Activated T-cell treated with anti-CD3 and anti-CD28 coated beads, Interleukin-2, amount 50 U/mL, for 72 hours (primary cell): ENCODE measurements around the gene MAP3K14. TPM values are rescaled to one million over a fixed set of nuclear protein-coding genes. Genes with fewer than 3 reads are reported as not detected.

ENCODE experiments used
- ATAC-seq, 2 donors: fragments of 150-1000 bp; cut with Tn5 transposase; replicated peaks in 1 of 2; 2 replicates each; pipeline ENCODE4 v1.10.0; 2021; ENCODE audit warnings: moderate library complexity in 2 of 2, mild to moderate bottlenecking in 1 of 2
- DNase-seq, 2 donors: peaks; one replicate each; pipeline ENCODE4 v3.0.0; 2021 to 2022; ENCODE audit warnings: mixed read lengths in 1 of 2
- H3K27ac Mint-ChIP-seq: one replicate; pipeline ENCODE4 v1.8.0; 2022; ENCODE audit warnings: mild to moderate bottlenecking, moderate library complexity, mixed read lengths
- H3K27me3 Mint-ChIP-seq: one replicate; pipeline ENCODE4 v1.8.0; 2022; ENCODE audit warnings: low read depth, mixed read lengths
- H3K36me3 Mint-ChIP-seq, 2 donors: one replicate each; pipeline ENCODE4 v1.8.0; 2022; ENCODE audit warnings: mixed read lengths in 2 of 2, mild to moderate bottlenecking in 1 of 2; ENCODE audit not compliant: insufficient read depth in 2 of 2
- H3K4me1 Mint-ChIP-seq: one replicate; pipeline ENCODE4 v1.8.0; 2022; ENCODE audit warnings: low read depth, mixed read lengths
- H3K4me3 Mint-ChIP-seq, 2 donors: one replicate each; pipeline ENCODE4 v1.8.0; 2022; ENCODE audit warnings: mild to moderate bottlenecking in 2 of 2, mixed read lengths in 2 of 2, moderate library complexity in 2 of 2
- H3K9me3 Mint-ChIP-seq, 2 donors: one replicate each; pipeline ENCODE4 v1.8.0; 2022; ENCODE audit warnings: mixed read lengths in 2 of 2
- total RNA-seq, 2 donors: library from RNA; stranded (reverse); gene quantifications; one replicate each; pipeline ENCODE4 v1.2.3, GENCODE V29; 2022

Gene MAP3K14
- total RNA-seq, 2 donors from 2014 or later: 71.8 to 78.0 TPM

DNA sequence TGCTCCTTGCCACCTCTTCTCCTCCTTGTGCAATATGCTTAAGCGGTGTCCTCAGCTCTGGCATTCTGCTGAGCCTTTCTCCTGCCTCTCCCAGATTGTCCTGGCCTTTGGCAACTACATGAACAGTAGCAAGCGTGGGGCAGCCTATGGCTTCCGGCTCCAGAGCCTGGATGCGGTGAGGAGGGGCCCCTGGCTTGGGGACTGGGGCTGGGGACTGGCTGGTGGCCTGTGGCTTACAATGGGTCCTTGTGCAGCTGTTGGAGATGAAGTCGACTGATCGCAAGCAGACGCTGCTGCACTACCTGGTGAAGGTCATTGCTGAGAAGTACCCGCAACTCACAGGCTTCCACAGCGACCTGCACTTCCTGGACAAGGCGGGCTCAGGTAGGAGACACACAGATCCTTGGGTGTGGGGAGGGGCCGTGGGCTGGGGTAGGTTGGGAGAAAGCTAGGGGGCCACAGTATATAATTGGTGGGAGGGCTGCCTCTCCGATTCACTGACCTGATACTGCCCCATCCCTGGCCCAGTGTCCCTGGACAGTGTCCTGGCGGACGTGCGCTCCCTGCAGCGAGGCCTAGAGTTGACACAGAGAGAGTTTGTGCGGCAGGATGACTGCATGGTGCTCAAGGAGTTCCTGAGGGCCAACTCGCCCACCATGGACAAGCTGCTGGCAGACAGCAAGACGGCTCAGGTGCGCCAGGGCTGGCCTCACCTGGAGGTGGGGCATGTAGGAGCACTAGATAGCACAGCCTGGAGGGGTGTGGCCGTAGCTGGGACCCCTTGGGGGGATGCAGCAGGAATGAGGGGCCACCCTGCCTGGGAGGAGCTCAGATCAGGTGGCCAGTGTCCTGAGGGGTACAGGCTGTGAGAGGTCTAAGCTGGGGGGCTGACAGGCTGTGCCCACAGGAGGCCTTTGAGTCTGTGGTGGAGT lies 71.8 kb downstream of the MAP3K14 start:
- peak overlapping the region; percentile 77 for H3K27ac Mint-ChIP-seq
- H3K9me3 Mint-ChIP-seq: no peaks in the 10 kb centered on the region
- no peaks in the 10 kb centered on the region for H3K27me3 Mint-ChIP-seq
- H3K4me1 Mint-ChIP-seq: peaks cover 46% of the 10 kb centered on the region
- H3K4me3 Mint-ChIP-seq: peak overlapping the region in 1 of 2 donors; percentile 32
- no peak for DNase-seq
- ATAC-seq: no peak
- H3K36me3 Mint-ChIP-seq: peaks cover 2 to 17% of the 10 kb centered on the region in 2 donors

- DNase-seq: no peak
- no peaks in the 10 kb centered on the region for H3K9me3 Mint-ChIP-seq
- ATAC-seq: no peak
- H3K27me3 Mint-ChIP-seq: no peaks in the 10 kb centered on the region
- no peak overlapping the region for H3K4me3 Mint-ChIP-seq
- no peak overlapping the region for H3K27ac Mint-ChIP-seq
- H3K36me3 Mint-ChIP-seq: peaks cover 7 to 28% of the 10 kb centered on the region in 2 donors
- peaks cover 48% of the 10 kb centered on the region for H3K4me1 Mint-ChIP-seq
These were observed 73.1 kb downstream of the MAP3K14 start for GRCh38 chr17:45243750-45244149.

DNA sequence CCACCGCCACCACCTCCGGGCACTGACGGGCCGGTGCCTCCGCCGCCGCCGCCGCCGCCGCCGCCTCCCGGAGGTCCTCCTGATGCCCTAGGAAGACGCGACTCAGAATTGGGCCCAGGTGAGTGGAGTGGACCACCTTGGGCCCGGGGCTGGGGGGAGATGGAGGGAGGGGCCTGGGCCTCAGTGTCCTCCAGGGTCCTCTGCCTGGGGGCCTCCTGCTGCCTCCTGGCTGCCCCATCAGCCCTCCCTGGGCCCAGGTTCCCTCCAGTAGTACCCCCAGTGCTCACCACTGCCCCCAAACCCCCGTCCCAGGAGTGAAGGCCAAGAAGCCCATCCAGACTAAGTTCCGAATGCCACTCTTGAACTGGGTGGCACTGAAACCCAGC lies 74.8 kb downstream of the MAP3K14 start:
- Mint-ChIP-seq H3K36me3 (peaks cover 16 to 45% of the 10 kb centered on the region in 2 donors), H3K9me3 (no peaks in the 10 kb centered on the region), H3K4me3 (no peak overlapping the region), H3K27me3 (no peaks in the 10 kb centered on the region), H3K4me1 (peaks cover 48% of the 10 kb centered on the region), H3K27ac (no peak overlapping the region)
- no peak for DNase-seq
- no peak for ATAC-seq

- no peak for DNase-seq
- H3K4me1 Mint-ChIP-seq: peaks cover 44% of the 10 kb centered on the region
- no peaks in the 10 kb centered on the region for H3K9me3 Mint-ChIP-seq
- H3K36me3 Mint-ChIP-seq: peaks cover 16 to 43% of the 10 kb centered on the region in 2 donors
- no peak overlapping the region for H3K27ac Mint-ChIP-seq
- no peak for ATAC-seq
- H3K4me3 Mint-ChIP-seq: no peak overlapping the region
- no peaks in the 10 kb centered on the region for H3K27me3 Mint-ChIP-seq
These were observed 75.3 kb downstream of the MAP3K14 start for GRCh38 chr17:45241328-45242028.

GRCh38 chr17:45240905-45241327 lies 75.9 kb downstream of the MAP3K14 start:
- Mint-ChIP-seq H3K9me3 (no peaks in the 10 kb centered on the region), H3K4me3 (no peak overlapping the region), H3K27ac (no peak overlapping the region), H3K4me1 (peaks cover 41% of the 10 kb centered on the region), H3K27me3 (no peaks in the 10 kb centered on the region), H3K36me3 (peaks cover 16 to 46% of the 10 kb centered on the region in 2 donors)
- no peak for DNase-seq
- no peak for ATAC-seq

DNA sequence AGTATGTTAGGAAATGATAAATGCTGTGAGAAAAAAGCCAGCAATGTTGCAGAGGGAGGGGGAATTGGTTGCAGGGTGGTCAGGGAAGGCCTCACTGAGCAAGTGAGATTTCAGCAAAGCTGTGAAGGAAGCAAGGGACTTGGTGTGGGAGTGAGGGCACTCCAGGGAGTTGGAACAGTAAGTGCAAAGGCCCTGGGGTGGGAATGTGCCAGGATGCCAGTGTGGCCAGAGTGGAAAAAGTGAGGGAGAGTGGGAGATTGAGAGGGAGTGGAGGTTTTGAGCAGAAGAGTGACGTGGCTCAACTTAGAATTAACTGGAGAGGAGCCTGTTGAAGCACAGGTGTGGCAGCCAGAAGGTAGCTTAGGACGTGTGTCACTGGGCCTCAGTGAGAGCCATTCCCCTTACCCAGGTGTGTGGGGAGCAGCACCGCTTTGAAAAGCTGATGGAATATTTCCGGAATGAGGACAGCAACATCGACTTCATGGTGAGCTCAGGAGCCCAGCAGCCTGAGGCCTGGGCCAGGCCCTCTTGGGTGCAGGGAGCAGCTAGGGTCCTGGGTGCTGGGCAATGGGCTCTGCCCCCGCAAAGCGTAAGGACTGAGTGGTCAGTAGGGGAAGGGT lies 78.6 kb downstream of the MAP3K14 start:
- ATAC-seq (no peak), DNase-seq (no peak)
- H3K9me3 Mint-ChIP-seq: no peaks in the 10 kb centered on the region
- H3K4me1 Mint-ChIP-seq: peaks cover 57% of the 10 kb centered on the region
- H3K36me3 Mint-ChIP-seq: peaks cover 22 to 55% of the 10 kb centered on the region in 2 donors
- H3K4me3 Mint-ChIP-seq: no peak overlapping the region
- peak overlapping the region; percentile 80 for H3K27ac Mint-ChIP-seq
- H3K27me3 Mint-ChIP-seq: no peaks in the 10 kb centered on the region

- H3K27me3 Mint-ChIP-seq: no peaks in the 10 kb centered on the region
- no peak overlapping the region for H3K4me3 Mint-ChIP-seq
- H3K36me3 Mint-ChIP-seq: peaks cover 23 to 53% of the 10 kb centered on the region in 2 donors
- ATAC-seq (no peak), DNase-seq (no peak)
- H3K4me1 Mint-ChIP-seq: peaks cover 59% of the 10 kb centered on the region
- H3K27ac Mint-ChIP-seq: peak overlapping the region; percentile 80
- no peaks in the 10 kb centered on the region for H3K9me3 Mint-ChIP-seq
These were observed 79.1 kb downstream of the MAP3K14 start for GRCh38 chr17:45237686-45238085.

DNA sequence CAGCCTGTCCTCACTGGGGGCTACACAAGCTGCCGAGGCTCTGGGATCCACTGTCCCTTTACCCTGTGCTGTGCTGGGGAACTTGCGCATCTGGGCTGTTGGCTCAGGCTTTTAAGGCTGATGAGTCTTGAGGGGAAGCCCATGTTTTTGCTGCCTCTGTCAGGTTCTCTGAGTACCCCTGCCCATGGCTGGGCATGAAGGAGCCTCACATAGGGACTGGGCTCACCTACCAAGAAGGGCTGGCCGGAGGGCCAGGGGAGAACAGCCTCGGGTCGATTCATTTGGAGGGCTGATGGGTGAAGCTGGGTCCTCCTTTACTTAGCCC lies 80.6 kb downstream of the MAP3K14 start:
- Mint-ChIP-seq H3K27me3 (no peaks in the 10 kb centered on the region), H3K4me3 (no peak overlapping the region), H3K4me1 (peaks cover 73% of the 10 kb centered on the region), H3K9me3 (no peaks in the 10 kb centered on the region), H3K27ac (peak overlapping the region; percentile 21), H3K36me3 (peaks cover 27 to 58% of the 10 kb centered on the region in 2 donors)
- DNase-seq (no peak), ATAC-seq (no peak)

DNA sequence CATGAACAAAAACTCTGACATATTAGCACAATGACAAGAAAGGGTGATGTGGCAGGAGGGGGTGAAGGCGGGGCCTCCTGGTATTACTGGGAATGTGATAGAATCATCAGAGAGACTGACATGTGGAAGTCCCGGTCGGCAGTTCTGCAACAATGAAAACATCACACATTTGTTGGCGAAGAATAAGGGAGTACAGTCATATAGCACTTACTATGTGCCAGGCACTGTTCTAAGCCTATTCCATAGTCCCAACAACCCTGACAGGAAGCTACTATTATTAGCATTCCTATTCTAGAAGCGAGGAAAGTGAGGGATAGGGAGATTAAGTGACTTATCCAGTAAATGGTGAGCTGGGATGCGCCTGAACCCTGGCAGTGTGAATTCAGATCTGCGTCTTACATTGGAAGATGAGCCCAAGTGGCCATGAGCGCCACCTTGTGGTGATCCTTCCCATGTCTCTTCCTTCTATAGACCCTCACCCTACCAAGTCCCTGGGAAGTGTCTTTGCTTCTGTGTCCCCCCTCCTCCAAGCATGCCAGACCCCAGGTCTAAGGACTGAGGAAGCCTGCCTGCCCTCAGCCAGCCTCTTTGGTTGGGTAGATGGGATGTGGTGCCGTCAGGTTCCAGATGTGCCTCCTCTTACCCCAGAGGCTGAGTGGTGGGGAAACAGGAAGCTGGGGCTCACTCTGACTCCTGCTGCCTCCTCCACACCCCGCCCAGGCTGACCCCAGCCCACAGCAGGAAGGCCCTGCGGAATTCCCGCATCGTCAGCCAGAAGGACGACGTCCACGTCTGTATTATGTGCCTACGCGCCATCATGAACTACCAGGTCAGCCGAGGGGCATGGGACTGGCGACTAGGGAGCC lies 81.2 kb downstream of the MAP3K14 start:
- peak overlapping the region; percentile 64 for H3K27ac Mint-ChIP-seq
- no peaks in the 10 kb centered on the region for H3K27me3 Mint-ChIP-seq
- no peaks in the 10 kb centered on the region for H3K9me3 Mint-ChIP-seq
- ATAC-seq: peak; percentile 56 to 59
- H3K4me3 Mint-ChIP-seq: peak overlapping the region; percentile 48 to 61
- peaks cover 27 to 55% of the 10 kb centered on the region in 2 donors for H3K36me3 Mint-ChIP-seq
- peak; percentile 80 to 81 for DNase-seq
- peaks cover 79% of the 10 kb centered on the region for H3K4me1 Mint-ChIP-seq

DNA sequence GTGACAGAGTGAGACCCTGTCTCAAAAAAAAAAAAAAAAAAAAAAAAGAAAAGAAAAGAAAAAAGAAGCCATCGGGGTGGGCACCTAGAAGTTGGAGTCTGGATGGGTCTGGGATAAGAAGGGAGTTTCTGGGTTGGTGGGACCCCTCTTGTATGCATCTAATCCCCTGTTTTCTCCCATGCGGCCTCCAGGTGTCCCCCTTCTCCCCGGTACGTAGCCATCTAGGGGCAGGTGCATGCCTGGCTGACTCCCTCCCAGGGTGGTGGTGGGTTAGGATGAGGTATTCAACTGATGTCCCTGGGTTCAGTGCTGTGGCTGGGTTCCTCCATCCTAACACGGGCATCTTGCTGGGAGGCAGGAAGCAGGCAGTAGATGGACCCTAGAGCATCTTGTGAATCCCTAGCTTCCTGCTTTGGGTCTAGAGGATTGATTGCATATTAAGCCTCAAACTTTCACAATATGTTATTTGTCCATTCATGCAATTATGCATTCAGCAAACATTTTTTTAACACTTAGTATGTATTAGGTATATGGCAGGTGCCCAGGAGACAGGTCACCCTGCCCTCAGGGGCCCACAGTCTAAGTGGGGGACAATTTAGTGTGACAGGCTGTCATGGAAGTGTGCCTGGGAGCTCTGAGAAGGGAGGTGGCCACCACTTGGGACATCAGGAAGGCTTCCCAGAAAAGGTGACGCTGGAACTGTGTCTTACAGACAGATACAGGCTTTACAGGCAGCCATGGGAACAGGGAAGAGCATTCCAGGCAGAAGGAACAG lies 82.0 kb downstream of the MAP3K14 start:
- no peaks in the 10 kb centered on the region for H3K9me3 Mint-ChIP-seq
- no peaks in the 10 kb centered on the region for H3K27me3 Mint-ChIP-seq
- peak; percentile 43 to 59 for DNase-seq
- H3K27ac Mint-ChIP-seq: peak overlapping the region; percentile 64
- peaks cover 86% of the 10 kb centered on the region for H3K4me1 Mint-ChIP-seq
- ATAC-seq: peak; percentile 37 to 48
- H3K4me3 Mint-ChIP-seq: peak overlapping the region; percentile 48 to 61
- H3K36me3 Mint-ChIP-seq: peaks cover 24 to 51% of the 10 kb centered on the region in 2 donors

DNA sequence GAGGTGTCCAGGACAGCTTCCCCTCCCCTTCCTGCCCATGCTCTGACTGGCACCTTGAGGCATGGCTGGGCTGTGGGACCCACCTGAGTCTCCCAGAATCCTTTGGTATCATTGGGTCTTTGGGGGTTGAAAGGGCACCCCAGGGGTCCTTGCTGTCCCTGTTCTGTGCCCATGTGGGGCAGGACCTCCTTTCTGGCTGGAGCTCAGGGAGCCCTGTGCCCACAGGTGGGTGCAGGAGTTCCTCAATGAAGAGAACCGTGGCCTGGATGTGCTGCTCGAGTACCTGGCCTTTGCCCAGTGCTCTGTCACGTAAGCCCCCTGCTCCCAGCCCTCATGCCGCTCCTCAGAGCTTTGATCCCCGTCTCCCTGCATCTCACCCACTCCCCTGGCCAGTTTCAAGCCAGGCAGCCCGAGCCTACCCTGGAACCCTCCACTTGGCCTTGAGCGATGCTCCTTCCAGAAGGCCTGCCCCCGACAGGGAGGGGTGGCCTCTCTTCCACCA lies 83.3 kb downstream of the MAP3K14 start:
- peaks cover 89% of the 10 kb centered on the region for H3K4me1 Mint-ChIP-seq
- no peaks in the 10 kb centered on the region for H3K27me3 Mint-ChIP-seq
- H3K27ac Mint-ChIP-seq: peak overlapping the region; percentile 12
- peaks cover 20 to 38% of the 10 kb centered on the region in 2 donors for H3K36me3 Mint-ChIP-seq
- H3K4me3 Mint-ChIP-seq: peak overlapping the region; percentile 9 to 61
- ATAC-seq (no peak), DNase-seq (no peak)
- no peaks in the 10 kb centered on the region for H3K9me3 Mint-ChIP-seq
